Stimulated activated CD4-positive, alpha-beta T cell treated with anti-CD3 and anti-CD28 coated beads, TNF-alpha, amount 100 ng/mL, for 48 hours (primary cell): ENCODE measurements around the gene MTHFR.

ENCODE experiments used
- DNase-seq, 3 donors: peaks; one replicate each; pipeline ENCODE4 v3.0.0-alpha.2; 2020; ENCODE audit warnings: low read depth in 3 of 3

Gene MTHFR

DNA sequence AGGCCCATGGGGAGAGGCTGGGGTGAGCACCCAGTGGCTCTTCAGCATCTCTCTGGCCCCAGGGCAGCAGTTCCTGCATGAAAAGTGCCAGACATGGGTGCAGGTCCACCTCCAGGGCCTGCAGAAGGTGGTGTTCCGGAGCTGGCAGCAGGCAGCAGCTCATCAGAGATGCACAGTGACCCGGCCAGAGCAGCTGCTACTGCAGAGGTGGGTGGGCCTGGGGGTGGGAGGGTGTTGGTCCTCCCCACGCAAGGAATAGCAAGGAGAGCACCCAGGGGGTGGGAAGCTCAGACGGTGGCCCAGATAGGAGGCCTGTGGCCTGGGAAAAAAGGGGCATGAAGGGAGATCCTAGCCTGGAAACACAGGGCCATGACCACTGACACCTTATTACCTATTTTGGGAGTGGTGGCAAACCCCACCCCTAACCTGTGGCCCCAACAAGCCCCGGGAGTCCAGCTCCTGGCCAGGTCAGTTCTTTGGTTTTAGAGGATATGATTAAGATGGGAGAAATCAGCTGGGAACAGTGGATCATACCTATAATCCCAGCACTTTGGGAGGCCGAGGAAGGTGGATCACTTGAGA lies 23.5 kb downstream of the MTHFR start:
- DNase-seq = no peak

DNA sequence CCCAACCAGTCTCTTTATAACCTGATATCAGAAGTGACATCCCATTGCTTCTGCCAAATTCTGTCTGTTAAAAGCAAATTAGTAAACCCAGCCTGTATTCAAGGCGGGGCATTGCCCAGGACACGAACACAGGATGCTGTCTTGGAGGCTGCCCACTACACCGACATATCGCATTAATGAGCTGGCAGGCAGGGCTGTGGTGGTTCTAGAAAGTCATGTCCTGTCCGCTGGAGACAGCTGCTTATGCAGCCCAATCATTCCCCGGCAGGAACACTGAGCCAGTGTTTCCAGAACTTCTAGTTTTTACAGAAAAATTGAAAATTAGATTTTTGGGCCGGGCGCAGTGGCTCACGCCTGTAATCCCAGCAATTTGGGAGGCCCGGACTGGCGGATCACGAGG lies 24.5 kb downstream of the MTHFR start:
- no peak for DNase-seq

DNA sequence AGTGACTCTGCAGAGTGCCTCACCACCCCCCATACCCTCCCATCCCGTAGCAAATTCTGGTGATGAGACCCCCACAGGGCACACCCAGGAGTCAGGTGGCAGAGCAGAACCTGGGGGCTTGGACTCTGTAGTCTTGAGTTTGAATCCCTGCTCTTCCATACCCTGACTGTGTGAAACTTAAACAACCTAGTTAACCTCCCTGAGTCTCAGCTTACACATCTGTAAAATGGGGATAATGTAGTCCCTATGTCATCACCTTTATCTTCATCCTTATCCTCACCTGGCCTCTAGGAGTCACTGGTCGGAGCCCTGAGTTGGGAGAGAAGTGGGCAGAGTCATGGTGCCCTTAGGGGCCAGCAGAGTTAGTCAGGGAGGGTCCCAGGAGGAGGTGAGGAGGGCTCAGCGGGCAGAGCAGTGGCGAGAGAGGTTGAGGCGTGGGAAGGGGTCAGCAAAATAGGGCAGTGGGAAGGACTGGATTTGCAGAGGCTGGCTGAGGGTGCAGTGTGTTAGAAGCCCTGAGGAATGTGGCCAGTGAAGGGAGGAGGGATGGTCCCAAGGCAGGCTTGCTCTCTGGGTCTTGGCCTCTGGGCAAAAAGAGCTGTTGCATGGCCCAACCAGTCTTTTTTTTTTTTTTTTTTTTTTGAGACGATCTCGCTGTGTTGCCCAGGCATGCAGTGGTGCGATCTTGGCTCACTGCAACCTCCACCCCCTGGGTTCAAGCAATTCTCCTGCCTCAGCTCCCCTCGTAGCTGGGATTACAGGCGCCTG lies 25.2 kb downstream of the MTHFR start:
- DNase-seq = no peak

DNA sequence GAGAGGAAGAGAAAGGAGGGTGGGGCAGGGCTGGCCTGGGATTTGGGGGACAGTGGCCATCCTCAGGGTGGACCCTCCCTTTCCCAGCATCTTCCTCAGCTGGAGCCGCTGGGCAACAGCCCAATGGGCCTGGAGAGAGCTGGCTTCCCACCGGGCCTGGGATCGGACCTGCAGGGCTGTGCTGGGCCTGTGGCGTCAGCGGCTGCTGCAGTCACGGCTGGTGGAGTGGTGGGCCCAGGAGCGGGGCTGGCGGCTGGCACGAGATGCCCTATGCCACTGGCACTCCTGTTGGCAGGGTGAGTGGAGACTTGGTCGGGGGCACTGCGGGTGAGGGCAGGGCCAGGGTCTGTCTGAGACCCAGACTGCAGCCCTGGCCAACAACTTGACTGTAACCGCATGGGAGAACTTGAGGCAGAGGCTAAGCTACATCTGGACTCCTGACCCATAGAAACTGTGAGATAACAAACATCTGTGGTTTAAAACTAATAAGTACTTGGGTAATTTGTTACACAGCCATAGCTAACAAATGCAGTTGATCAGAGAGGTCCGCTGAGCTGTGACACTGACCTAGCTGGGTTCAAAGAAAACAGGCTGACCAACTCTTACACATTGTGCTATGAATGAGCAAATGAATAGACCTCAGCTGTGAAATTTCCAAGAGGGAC lies 25.9 kb downstream of the MTHFR start:
- DNase-seq = no peak

DNA sequence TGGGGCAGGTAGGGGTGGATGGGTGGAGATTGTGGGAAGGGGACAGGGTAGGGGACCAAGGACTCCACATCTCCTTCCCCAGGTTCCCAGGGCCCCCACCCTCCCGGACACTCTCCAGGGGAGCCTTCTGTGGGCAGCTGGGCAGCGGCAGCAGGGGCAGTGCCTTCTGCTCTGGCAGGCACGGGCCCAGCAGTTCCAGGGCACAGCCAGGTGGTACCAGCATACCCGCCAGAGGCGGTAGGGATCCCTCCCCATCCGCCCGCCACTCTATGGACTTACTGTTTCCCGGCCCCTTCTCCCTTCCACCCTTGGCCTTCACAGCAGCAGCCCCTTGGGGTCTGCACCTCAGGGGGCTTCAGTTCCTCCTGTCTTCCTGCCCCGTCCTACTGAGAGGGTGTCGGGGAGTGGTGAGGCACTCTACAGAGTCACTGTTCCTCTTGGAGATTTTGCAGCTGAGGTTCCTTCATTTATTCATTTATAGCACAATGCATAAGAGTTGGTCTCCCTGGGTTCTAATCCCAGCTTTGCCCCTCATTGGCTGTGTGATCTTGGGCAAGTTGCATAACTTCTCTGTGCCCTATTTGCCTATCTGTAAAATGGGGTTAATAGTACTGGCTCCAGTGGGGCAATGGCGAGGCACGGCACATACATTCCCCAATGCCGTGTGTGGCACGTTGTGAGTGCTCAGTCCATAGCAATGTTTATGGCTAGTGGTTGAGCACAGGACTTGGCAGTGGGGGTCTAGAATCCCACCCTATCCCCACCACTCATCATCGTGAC lies 26.7 kb downstream of the MTHFR start:
- DNase-seq = no peak

DNA sequence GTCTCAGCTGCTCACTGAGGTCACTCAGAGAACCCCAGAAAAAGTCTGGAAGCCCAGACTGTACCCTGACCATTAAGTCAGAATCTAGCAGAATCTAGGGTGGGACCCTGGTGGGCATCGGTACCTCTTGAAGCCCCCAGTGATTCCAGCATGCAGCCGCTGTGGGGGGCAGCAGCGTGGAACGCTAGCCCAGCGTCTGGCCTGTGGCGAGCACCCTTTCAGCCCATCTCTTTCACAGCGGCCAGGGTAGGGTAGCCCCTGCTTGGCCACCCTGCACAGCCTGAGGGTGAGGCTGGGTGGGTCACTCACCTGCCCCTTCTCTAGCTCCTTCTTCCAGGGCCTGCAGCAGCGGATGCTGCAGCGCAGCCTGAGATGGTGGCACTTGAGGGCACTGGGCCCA lies 27.4 kb downstream of the MTHFR start:
- no peak for DNase-seq

DNA sequence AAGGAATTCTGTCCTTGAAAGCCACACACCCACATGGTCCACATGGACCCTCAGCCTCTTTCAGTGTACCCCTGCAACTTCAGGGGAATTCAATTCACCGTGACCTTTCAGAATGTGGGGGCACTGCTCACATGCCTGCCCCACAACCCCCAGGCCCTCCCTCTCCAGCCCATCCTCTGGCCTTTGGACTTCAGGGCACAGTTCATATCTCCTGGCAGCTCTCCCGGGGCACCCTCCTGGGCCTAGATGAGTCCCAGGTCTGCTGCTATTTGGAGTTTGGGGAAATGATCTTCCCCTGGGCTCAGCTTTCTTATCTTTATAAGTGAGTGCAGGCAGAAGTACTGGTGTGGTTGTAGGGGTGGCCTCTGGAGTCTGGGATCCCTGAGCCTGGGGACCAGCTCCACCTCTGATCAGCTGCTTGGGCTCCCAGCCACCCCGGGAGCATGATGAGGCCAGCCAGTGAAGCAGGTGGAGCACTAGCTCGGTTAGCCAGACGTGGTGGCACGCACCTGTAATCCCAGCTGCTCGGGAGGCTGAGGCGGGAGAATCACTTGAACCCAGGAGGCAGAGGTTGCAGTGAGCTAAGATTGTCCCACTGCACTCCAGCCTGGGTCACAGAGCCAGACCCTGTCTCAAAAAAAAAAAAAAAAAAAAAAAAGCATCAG lies 28.0 kb downstream of the MTHFR start:
- DNase-seq = no peak

DNA sequence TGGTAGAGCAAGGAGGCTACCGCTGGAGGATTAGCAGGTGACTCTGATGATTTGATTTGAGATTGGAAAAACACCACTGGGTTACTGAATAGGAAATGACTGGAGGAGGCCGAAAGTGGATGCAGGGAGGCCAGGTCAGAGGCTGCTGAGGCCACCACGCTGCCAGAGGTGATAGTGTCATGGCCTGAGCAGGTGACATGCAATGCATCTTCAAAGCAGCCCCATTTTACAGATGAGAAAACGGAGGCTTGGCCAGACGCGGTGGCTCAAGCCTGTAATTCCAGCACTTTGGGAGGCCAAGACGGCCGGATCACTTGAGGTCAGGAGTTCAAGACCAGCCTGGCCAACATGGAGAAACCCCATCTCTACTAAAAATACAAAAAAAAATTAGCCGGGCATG lies 31.0 kb downstream of the MTHFR start:
- DNase-seq = no peak

DNA sequence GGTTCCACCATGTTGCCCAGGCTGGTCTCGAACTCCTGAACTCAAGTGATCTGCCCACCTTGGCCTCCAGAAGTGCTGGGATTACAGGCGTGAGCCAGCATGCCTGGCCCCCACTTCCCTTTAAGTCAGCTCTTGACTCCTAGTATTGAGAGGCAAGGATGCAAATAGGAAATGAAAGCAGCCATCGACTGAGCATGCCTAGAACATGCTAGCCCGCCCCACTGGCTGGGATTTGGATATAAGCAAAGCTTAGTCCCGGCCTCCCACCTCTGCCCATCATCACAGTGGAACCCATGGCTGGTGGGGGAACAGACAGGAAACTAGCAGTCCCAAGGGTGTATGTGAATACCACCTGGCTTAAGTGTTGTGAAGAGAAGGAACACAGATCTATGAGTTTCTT lies 33.3 kb downstream of the MTHFR start:
- DNase-seq = no peak

DNA sequence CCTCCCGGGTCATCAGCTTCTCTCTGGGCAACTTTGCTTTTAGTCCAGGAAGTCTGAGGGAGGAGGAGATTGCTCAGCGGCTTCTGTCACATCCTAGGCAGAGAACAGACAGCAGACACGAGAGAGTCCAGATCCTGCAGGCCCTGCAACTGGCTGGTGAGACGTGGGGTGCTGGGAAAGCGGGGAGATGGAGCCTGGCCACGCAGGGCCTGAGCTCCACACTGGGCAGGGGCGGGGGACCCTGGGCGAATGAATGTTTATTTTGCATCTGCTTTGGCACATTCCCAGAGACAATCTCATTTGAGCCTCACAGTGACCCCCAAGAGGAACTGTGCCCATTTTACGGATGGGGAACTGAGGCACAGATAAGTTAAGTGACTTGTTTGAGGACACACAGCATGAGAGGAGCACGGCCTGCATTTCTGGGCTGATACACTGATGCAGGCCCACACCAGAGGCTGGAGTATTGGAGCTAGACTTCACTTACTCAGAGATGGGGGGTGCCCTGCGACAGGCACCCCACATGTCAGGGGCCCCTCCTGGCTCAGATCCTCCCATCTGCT lies 34.2 kb downstream of the MTHFR start:
- DNase-seq = no peak

DNA sequence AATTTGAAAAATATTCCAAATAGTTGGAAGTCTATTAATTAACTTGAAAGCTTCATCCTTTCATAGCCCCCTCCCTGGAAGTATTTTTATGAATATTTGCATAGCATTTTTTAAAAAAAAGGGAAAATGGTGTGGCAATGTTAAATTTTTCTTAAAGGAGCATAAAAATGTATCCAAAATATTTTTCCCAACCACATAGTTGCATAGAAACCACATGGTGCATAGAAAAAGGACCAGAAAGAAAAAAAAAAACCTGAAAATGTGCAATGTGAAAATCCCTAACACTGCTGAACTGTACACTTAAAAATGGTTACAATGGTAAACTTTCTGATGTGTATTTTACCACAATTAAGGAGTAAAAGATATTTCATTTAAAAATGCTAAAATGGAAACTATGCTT lies 35.8 kb downstream of the MTHFR start:
- DNase-seq = no peak

DNA sequence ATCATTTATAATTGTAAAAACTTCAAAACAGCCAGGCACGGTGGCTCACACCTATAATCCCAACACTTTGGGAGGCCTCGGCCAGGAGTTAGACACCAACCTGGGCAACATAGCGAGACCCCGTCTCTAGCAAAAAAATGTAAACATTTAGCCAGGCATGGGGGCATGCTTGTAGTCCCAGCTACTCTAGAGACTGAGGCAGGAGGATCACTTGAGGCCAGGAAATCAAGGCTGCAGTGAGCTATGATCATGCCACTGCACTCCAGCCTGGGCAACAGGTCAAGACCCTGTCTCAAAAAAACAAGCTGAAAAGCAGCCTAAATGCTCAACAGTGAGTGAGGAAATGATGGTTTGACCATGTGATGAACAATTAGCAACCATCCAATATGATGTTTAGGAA lies 36.5 kb downstream of the MTHFR start:
- no peak for DNase-seq

DNA sequence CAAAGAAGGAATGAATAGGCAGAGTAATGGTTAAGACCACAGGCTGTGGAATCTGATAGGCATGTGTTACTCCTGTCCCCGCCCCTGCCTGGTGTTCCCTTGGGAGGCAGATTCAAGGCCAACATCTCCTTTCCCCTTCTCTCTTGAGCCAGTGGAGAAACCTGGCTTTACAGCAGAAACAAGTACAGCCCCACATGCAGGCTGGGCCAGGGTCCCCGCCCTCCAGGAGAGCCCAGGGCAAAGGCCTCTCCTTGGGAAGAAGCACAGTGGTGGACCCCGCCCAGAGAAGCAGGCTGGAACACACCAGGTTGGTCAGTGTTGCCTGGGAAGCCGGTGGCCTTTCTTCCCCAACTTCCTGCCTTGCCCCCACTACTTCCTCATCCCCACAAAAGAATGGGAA lies 36.9 kb downstream of the MTHFR start:
- no peak for DNase-seq

DNA sequence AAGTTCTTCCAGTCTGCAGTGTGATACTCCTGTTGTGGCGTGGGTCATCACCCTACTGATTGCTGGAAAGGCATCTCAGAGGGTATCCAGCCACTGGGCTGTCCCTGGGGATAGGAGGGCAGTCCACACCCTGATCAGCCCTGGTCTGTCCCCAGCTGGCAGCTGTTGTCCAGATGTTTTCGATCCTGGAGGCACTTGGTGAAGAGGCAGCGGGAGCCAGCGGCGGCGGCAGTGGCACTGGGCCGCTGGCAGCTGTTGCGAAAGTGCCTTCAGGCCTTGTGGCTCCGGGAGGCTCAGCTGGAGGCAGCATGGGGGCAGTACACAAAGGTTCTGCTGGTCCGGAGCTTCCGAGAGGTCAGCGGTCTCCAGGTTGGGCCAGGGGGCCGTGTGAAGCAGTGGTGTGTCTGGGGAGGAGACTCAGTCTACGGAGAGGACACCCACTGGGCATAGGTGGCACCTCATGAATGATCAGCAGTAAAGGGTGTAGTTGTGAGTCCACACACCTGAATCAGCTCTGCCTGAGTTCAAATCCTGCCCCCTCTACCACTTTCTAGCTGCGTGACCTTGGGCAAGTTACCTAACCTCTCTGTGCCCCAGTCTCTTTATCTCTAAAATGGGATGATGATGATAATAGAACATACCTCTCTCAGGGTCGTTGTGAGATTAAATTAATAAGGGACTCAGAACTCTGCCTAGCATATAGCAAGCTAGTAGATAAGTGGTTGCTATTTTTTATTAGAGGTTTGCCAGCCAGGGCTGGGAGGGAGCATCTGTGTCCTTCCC lies 37.7 kb downstream of the MTHFR start:
- DNase-seq = no peak

DNA sequence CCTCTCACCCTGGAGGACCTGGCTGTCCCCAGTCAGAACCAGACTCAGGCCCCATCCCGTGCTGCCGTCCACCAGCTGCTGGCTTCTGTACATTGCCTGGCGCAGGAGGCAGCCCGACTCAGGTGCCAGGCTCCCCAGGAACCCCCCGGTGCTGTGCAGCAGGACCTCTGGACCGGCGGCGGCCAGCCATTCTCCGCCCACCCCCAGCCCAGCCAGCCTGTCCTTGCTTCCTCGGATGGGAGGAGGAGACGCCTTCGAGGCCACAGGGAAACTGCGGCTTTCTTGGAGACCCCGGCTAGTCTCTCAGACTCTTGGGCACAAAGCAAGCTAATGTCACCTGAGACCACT lies 39.4 kb downstream of the MTHFR start:
- DNase-seq = no peak

DNA sequence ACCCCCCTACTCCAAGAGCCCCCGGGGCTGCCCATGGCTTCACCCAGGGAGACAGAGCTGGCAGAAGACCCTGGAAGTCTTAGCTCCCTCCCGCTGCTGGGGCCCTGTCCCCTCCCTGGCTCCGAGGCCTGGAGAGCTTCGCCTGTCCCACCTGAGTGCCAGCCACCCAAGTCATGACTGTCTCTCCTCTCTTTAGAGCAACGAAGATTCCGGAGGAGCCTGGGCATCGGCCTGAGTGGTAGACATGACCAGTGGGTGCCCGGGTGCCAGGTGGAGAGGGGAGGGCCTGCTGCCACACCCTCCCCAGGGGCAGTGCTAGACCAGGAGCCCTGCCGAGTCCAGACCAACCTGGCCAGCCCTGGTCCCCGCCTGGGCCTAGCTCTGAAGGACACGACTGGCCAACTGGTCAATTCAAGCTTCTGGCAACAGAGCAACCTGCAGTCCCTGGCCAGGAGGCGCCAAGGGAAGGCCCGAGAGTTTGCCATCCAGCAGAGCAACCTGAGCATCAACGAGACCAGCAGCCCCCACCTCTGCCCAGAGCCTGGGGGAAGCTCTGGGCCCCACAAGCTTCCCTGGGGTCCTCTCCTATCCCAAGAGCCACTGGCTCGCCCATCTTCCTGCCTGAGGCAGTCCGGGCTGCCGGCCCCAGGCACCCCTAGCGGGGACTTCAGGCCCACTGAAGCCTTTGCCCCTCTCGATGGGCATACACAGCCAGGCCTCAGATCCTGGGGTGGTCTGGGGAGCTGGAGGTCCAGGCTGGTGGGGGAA lies 39.9 kb downstream of the MTHFR start:
- DNase-seq = no peak

DNA sequence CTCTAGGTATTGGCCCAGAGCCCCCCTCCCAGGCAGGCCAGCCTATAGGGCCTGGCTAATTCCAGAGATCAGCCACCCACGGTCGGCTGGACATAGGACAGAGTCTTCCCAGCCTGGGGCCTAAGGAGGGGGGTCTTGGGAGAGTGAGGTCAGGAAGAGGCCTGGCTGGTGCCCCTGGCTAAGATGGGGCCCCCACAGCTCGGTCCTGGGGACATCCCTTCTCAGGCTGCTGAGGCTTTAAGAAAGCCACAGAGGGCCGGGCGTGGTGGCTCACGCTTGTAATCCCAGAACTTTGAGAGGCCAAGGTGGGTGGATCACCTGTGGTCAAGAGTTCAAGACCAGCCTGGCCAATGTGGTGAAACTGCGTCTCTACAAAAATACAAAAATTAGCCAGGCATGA lies 41.2 kb downstream of the MTHFR start:
- no peak for DNase-seq

DNA sequence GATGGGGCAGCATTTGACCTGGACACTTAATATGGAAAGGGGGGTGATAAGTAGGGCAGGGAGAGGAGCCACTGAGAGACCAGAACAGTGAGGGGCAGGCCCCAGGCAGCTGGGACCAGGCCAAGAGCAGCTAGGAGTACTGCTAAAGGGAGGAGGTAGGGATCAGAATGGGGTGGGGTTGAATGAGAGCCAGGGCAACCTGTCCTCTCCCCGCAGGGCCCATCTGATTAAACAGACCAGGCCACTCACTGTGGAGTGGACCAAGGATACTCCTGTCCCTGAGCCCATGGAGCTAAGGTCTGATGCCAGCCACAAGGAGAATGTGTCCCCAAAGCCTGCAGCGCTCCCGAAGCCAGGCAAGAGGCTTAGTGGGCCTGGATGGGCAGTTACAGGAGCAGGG lies 41.6 kb downstream of the MTHFR start:
- no peak for DNase-seq

DNA sequence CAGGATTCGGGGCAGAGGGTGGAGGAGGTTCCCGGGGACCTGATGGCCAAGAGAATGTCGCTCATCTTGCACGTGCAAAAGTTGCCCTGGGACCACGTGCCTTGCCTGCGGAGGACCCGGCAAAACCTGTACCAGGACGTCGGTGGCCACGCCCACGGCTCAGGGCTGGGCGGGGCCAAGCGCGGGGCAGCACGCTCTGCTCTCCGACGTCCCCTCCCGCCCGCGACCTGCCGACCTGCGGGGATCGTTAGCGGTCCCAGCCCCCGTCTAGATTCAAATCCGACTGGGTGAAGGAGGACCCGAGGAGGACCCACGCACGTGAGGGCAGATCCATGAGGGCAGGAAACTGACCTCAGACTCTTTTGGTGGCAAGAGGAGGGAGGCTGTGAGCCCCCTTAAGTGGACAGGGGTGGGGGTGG lies 43.8 kb downstream of the MTHFR start, which contains the start of gene C1orf167:
TSS of gene C1orf167 (plus strand) at position 206 of the 419 bp plus-strand sequence. CDS start 2,208 bp downstream, outside the sequence.
- peak in 1 of 3 donors; percentile 32 for DNase-seq

DNA sequence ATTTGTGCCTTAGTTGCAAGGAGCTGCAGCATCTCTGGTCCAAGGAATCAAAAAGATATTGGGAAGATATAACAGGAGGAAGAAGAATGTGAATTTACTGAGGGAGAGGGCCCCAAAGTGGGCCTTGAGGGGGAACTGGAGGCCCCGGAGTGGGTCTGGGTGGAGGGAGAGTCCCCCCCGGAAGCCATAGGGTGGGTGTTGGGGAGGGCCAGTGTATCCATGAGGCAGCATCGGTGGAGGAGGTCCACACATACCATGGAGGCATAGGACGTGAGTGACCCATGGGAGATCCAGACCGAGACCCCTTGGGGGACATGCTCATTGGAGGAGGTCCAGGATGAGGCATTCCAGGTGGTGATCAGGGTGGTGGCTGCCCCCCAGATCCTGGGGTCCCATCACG lies 44.5 kb downstream of the MTHFR start:
- DNase-seq = no peak
